Gastroesophageal sphincter (tissue), 4 donors: Measurements from ENCODE around the gene QSOX1. TPM values are rescaled to one million over a fixed set of nuclear protein-coding genes. Genes with fewer than 3 reads are reported as not detected.
A peak's percentile ranks its signal among the peaks of the same experiment; 100 is the strongest.

ENCODE experiments used
- ATAC-seq: fragments of 150-250 bp; one replicate; pipeline ENCODE4 v1.9.1; 2016; ENCODE audit warnings: mild to moderate bottlenecking, moderate library complexity
- H3K27ac ChIP-seq, 4 donors: fragments of 200-600 bp; sonication (generic) in 3 of 4; 1 replicate in 3 of 4; 2 replicates in 1 of 4; pipeline ENCODE4 v1.5.1; 2016 to 2019
- H3K27me3 ChIP-seq: fragments of 200-600 bp; sonication (generic); one replicate; pipeline ENCODE4 v1.5.1; 2019
- H3K36me3 ChIP-seq, 2 donors: fragments of 200-600 bp; sonication (generic); one replicate each; pipeline ENCODE4 v1.5.1; 2019; ENCODE audit warnings: control low read depth in 1 of 2
- H3K4me1 ChIP-seq, 3 donors: fragments of 200-600 bp; sonication (generic); 1 replicate in 2 of 3; 2 replicates in 1 of 3; pipeline ENCODE4 v1.5.1; 2016 to 2019; ENCODE audit warnings: control low read depth in 2 of 3
- H3K4me3 ChIP-seq, 2 donors: fragments of 200-600 bp; sonication (generic); one replicate each; pipeline ENCODE4 v1.5.1; 2019; ENCODE audit warnings: mild to moderate bottlenecking in 1 of 2, moderate library complexity in 1 of 2
- H3K9me3 ChIP-seq, 3 donors: fragments of 200-600 bp; sonication (generic); one replicate each; pipeline ENCODE4 v1.5.1; 2017 to 2019; ENCODE audit warnings: control low read depth in 2 of 3
- EP300 ChIP-seq: sonication (generic); formaldehyde crosslinking; IDR thresholded peaks from one replicate; pipeline ENCODE4 v1.6.1; 2017; ENCODE audit warnings: antibody characterized with exemption, mild to moderate bottlenecking
- POLR2A ChIP-seq, 2 donors: fragments of 450-650 bp; IDR thresholded peaks; one replicate each; pipeline ENCODE4 v1.6.1; 2017; ENCODE audit warnings: antibody characterized with exemption in 2 of 2, mild to moderate bottlenecking in 2 of 2, moderate library complexity in 1 of 2
- POLR2AphosphoS5 ChIP-seq: sonication (generic); formaldehyde crosslinking; IDR thresholded peaks from one replicate; pipeline ENCODE4 v1.6.1; 2017; ENCODE audit warnings: antibody characterized with exemption
- WGBS, 2 donors: methylation state at CpG; one replicate each; pipeline ENCODE4 v1.1.5; 2018; ENCODE audit warnings: low coverage in 1 of 2; 5-methylcytosine and 5-hydroxymethylcytosine counted together
- total RNA-seq, 4 donors: library from RNA; depleted of rRNA; stranded (reverse); fragments of >200 nt; gene quantifications; one replicate each; pipeline ENCODE4 v1.1.0, GENCODE V29; 2016
- TF ChIP-seq, protein P1 (sequence below), 4 experiments: fragments of 200-600 bp in 2 of 4; fragments of 450-650 bp in 2 of 4; sonication (generic) in 1 of 4; IDR thresholded peaks; one replicate each; pipeline ENCODE4 v1.5.1; 2017 to 2019; ENCODE audit warnings: antibody characterized with exemption in 4 of 4, mild to moderate bottlenecking in 2 of 4, moderate library complexity in 2 of 4

Gene QSOX1
- total RNA-seq: 100 to 1,000 TPM in 2 of 4 donors, 10 to 100 TPM in 2; 71.5 to 132 (median 106) TPM

GRCh38 chr1:180154325-180155181 lies at the start of gene QSOX1:
QSOX1 (plus strand) TSS chr1:180154869; CDS start chr1:180154908, 39 bp downstream.
- peak within 1 kb of the TSS; percentile 83 to 98 for H3K4me3 ChIP-seq
- H3K36me3 ChIP-seq: no peaks in the 10 kb centered on the region
- peaks cover 0 to 42% (median 6%) of the 10 kb centered on the region in 3 donors for H3K4me1 ChIP-seq
- H3K27ac ChIP-seq: peak within 1 kb of the TSS; percentile 86 to 96 (median 92)
- peak; percentile 93 for ATAC-seq
- no peaks in the 10 kb centered on the region for H3K9me3 ChIP-seq
- TF ChIP-seq EP300: no peak
- TF ChIP-seq, protein P1, sequence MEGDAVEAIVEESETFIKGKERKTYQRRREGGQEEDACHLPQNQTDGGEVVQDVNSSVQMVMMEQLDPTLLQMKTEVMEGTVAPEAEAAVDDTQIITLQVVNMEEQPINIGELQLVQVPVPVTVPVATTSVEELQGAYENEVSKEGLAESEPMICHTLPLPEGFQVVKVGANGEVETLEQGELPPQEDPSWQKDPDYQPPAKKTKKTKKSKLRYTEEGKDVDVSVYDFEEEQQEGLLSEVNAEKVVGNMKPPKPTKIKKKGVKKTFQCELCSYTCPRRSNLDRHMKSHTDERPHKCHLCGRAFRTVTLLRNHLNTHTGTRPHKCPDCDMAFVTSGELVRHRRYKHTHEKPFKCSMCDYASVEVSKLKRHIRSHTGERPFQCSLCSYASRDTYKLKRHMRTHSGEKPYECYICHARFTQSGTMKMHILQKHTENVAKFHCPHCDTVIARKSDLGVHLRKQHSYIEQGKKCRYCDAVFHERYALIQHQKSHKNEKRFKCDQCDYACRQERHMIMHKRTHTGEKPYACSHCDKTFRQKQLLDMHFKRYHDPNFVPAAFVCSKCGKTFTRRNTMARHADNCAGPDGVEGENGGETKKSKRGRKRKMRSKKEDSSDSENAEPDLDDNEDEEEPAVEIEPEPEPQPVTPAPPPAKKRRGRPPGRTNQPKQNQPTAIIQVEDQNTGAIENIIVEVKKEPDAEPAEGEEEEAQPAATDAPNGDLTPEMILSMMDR (IDR thresholded peaks at IDR 0.05): peak in 3 of 4 experiments; percentile 23 to 52 (median 36)
- TF ChIP-seq POLR2AphosphoS5: peak; percentile 94
- peak; percentile 90 to 95 for TF ChIP-seq POLR2A (IDR thresholded peaks at IDR 0.05)
- WGBS, 2 donors: no CpG with 5 or more reads among the region's 100 CpGs
- H3K27me3 ChIP-seq: peaks cover under 1% of the 10 kb centered on the region

DNA sequence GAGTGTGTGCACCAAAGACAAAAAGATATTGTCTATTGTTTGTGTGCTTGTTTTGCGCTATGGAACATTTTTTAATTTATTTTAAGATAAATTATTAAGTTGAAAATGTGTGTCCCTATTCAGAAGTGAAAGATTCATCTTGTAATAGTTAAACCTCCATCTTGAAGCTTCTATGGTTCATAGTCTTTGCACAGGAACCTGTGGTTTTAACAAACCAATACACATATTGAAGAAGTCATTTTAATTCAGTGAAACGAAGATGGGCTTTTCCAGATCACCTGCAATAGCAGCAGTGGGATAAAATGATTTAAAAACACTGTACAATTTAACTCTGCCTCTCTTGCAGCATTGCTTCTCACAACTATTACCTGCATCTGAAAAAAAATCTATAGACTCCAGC lies 42.6 kb upstream of the QSOX1 start:
- no peak overlapping the region for H3K4me3 ChIP-seq
- no peak for TF ChIP-seq POLR2AphosphoS5
- TF ChIP-seq, protein P1 (IDR thresholded peaks at IDR 0.05): no peak
- TF ChIP-seq EP300: no peak
- TF ChIP-seq POLR2A (IDR thresholded peaks at IDR 0.05): no peak
- H3K9me3 ChIP-seq: no peaks in the 10 kb centered on the region
- peak overlapping the region in 3 of 4 donors; percentile 21 to 52 (median 40) for H3K27ac ChIP-seq
- peaks cover 0 to 46% (median 6%) of the 10 kb centered on the region in 3 donors for H3K4me1 ChIP-seq
- WGBS, 2 donors: 80 to 89% methylated on average over 1 to 2 of the region's 2 CpGs
- peaks cover 0 to 53% of the 10 kb centered on the region in 2 donors for H3K36me3 ChIP-seq
- no peaks in the 10 kb centered on the region for H3K27me3 ChIP-seq
- no peak for ATAC-seq

DNA sequence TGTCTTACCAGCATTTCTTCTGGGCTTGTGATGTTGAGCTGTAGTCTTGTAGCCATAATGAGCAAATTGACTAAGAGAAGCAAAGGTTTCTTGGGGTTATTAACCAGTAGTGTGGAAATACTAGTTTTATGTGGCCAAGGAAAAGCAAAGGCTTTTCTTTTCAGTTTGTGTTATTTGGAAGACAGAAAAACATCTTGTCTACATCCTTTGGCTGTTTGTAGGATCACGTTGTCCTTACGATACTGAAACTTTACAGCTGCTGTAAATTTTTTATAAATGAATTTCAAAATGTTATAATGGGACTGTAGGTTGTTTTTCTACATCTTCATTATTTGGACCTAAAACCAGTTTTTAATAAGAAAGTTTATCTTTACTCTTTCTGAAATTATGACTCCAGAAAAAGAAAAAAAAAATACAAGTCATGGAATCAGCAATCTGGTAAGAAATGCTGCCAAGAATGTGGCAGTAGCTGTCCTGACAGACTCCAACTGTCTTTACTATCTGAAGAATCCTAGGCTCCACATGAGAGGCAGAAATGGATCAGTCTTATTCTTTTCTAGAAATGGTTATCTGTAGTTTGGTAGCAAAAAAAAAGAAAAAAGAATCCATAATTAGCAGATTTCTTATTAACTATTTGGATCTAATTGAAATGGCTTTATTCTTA lies 41.6 kb upstream of the QSOX1 start:
- peak overlapping the region in 3 of 4 donors; percentile 40 to 64 (median 52) for H3K27ac ChIP-seq
- peaks cover 0 to 38% (median 6%) of the 10 kb centered on the region in 3 donors for H3K4me1 ChIP-seq
- peaks cover 0 to 48% of the 10 kb centered on the region in 2 donors for H3K36me3 ChIP-seq
- no peak overlapping the region for H3K4me3 ChIP-seq
- H3K9me3 ChIP-seq: no peaks in the 10 kb centered on the region
- peak; percentile 77 for ATAC-seq
- WGBS, 2 donors: 34 to 47% methylated on average over 2 of the region's 2 CpGs
- TF ChIP-seq POLR2AphosphoS5: peak; percentile 51
- no peak for TF ChIP-seq POLR2A (IDR thresholded peaks at IDR 0.05)
- no peaks in the 10 kb centered on the region for H3K27me3 ChIP-seq

DNA sequence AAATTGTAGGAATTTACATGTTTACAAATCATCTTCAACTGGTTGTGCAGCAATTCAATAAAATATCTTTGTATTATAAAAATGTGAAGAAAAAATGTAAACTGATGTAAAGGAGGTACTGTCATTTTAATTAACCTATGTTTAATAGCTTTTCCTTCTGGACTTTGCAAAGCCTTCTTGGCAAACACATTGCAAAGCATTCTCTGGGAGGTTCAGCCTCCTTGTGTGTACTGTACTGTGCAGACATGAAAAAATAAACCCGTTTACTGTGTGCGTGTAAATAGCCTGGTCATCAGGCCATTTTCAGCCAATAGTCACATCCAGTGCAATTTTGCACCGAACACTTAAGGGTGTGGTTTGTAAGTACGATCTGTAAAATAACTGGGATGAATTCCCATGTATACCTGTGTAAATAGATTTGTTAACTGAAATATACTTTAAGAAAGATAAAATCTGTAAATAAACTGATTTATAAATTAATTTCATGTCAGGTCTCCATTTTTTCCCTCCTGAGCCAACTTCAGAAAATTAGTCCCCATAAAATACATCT lies 40.2 kb upstream of the QSOX1 start:
- TF ChIP-seq EP300 (no peak), POLR2AphosphoS5 (no peak), POLR2A (IDR thresholded peaks at IDR 0.05) (no peak)
- TF ChIP-seq, protein P1 (IDR thresholded peaks at IDR 0.05): no peak
- Histone ChIP-seq H3K4me1 (peaks cover 0 to 31% (median 6%) of the 10 kb centered on the region in 3 donors), H3K27me3 (no peaks in the 10 kb centered on the region), H3K36me3 (peaks cover 0 to 40% of the 10 kb centered on the region in 2 donors), H3K27ac (peak overlapping the region in 1 of 4 donors; percentile 20), H3K4me3 (no peak overlapping the region), H3K9me3 (no peaks in the 10 kb centered on the region)
- no peak for ATAC-seq
- 44 to 66% methylated on average over 4 of the region's 4 CpGs for WGBS, 2 donors
